ENCODE data around the gene SLC6A11.

GRCh38 chr3:10837849-10838248 is 21.8 kb downstream of the SLC6A11 start:
- no peak for TF ChIP-seq ZHX1 (conservative IDR thresholded peaks at IDR 0.05; ENCODE audit: low read length)
- no peak for TF ChIP-seq ZNF253 (CRISPR knock-in tag; conservative IDR thresholded peaks at IDR 0.05)

Measured in K562 (cell line).